Aorta (tissue), 5 donors: Measurements from ENCODE around the gene TGFBR3L. TPM values are rescaled to one million over a fixed set of nuclear protein-coding genes. Genes with fewer than 3 reads are reported as not detected.
A peak's percentile ranks its signal among the peaks of the same experiment; 100 is the strongest.
"Not testable (repeated sequence)": the region's sequence is repeated elsewhere in the genome, so short reads cannot be mapped to it uniquely, and the experiment has no call there.

Experiments used
- ATAC-seq: fragments of 200-7000 bp; cut with Tn5 transposase; one replicate; pipeline ENCODE4 v1.9.1; 2022; ENCODE audit warnings: moderate library complexity; ENCODE audit not compliant: low FRiP score
- DNase-seq, 2 donors: peaks; one replicate each; pipeline ENCODE4 v3.0.0-alpha.2; 2020
- H3K27ac ChIP-seq, 2 donors: one replicate each; pipeline ENCODE4 v1.5.1; 2013; ENCODE audit warnings: low read length in 2 of 2, mild to moderate bottlenecking in 2 of 2, moderate library complexity in 2 of 2, control low read depth in 1 of 2, inconsistent platforms in 1 of 2, low read depth in 1 of 2
- H3K27me3 ChIP-seq, 2 donors: one replicate each; pipeline ENCODE4 v1.6.1; 2013; ENCODE audit warnings: control low read depth in 1 of 2, low read length in 1 of 2, mild to moderate bottlenecking in 1 of 2, moderate library complexity in 1 of 2; ENCODE audit not compliant: insufficient read depth in 2 of 2, control insufficient read depth in 1 of 2
- H3K36me3 ChIP-seq, 2 donors: one replicate each; pipeline ENCODE4 v1.6.1; 2013; ENCODE audit warnings: control low read depth in 1 of 2, low read length in 1 of 2, mild to moderate bottlenecking in 1 of 2; ENCODE audit not compliant: insufficient read depth in 2 of 2, control insufficient read depth in 1 of 2
- H3K4me1 ChIP-seq, 2 donors: one replicate each; pipeline ENCODE4 v1.6.1; 2013; ENCODE audit warnings: low read length in 2 of 2, control low read depth in 1 of 2, mild to moderate bottlenecking in 1 of 2, moderate library complexity in 1 of 2; ENCODE audit not compliant: insufficient read depth in 2 of 2, control insufficient read depth in 1 of 2
- H3K4me3 ChIP-seq, 2 donors: one replicate each; pipeline ENCODE4 v1.5.1; 2013; ENCODE audit warnings: low read length in 2 of 2, control low read depth in 1 of 2, mild to moderate bottlenecking in 1 of 2
- H3K9me3 ChIP-seq: one replicate; pipeline ENCODE4 v1.6.1; 2013; ENCODE audit warnings: mild to moderate bottlenecking, low read length; ENCODE audit not compliant: control insufficient read depth
- WGBS, 2 donors: extraction: QIAGEN DNeasy Blood & Tissue Kit; methylation state at CpG; one replicate each; pipeline ENCODE4 v1.1.7; 2013; 5-methylcytosine and 5-hydroxymethylcytosine counted together
- intact Hi-C, 2 donors: fragments of 100-400 bp; cut with DNase I; formaldehyde crosslinking; loops; one replicate each; pipeline versions ENCODE4 v1.14.2 to v1.15.0; 2022
- polyA plus RNA-seq, 2 donors: library from polyadenylated mRNA; stranded (reverse); fragments of 200-250 nt; gene quantifications; one replicate each; pipeline ENCODE4 v1.2.3, GENCODE V29; 2013
- total RNA-seq, 2 donors: library from RNA; stranded (reverse); fragmentation: NEBNext Ultra II Directional; extraction: Animal tissue kit (Norgen Biotek cat#: 25700); gene quantifications; one replicate each; pipeline ENCODE4 v1.2.1, GENCODE V29; 2021
- donor health status: healthy with polysubstance abuse.
- donor health status: Bipolar disorder and iron deficiency.
- donor health status: DM: no; HTN: no; CAD: no.
- donor health status: DM: no; HTN: no; CAD: no.
- donor health status: DM: yes; HTN: yes; CAD: no.

TGFBR3L gene
- total and polyA plus RNA-seq, 4 donors: 0.84 to 1.5 TPM; not detected in 2

DNA sequence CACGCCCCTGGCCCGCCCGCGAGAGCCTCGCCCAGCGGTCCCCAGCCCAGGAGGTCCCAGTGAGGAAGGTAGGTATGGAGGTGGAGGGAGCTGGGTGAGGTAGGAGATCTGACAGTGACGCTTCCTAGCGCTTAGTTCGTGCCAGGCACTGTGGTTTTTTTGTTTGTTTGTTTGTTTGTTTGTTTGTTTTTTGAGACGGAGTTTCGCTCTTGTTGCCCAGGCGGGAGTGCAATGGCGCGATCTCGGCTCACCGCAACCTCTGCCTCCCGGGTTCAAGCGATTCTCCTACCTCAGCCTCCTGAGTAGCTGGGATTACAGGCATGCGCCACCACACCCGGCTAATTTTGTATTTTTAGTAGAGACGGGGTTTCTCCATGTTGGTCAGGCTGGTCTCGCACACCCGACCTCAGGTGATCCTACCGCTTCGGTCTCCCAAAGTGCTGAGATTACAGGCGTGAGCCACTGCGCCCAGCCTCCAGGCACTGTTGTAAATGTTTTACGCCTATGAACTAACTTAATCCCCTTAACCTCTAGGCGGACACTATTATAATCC lies 3.5 kb downstream of the TGFBR3L start:
- H3K36me3 ChIP-seq, H3K4me1 ChIP-seq, intact Hi-C loops, H3K27ac ChIP-seq, H3K27me3 ChIP-seq, ATAC-seq, H3K4me3 ChIP-seq, H3K9me3 ChIP-seq, DNase-seq: not testable (repeated sequence)
- WGBS, 2 donors: 30 to 33% methylated on average over 28 to 29 of the region's 29 CpGs

DNA sequence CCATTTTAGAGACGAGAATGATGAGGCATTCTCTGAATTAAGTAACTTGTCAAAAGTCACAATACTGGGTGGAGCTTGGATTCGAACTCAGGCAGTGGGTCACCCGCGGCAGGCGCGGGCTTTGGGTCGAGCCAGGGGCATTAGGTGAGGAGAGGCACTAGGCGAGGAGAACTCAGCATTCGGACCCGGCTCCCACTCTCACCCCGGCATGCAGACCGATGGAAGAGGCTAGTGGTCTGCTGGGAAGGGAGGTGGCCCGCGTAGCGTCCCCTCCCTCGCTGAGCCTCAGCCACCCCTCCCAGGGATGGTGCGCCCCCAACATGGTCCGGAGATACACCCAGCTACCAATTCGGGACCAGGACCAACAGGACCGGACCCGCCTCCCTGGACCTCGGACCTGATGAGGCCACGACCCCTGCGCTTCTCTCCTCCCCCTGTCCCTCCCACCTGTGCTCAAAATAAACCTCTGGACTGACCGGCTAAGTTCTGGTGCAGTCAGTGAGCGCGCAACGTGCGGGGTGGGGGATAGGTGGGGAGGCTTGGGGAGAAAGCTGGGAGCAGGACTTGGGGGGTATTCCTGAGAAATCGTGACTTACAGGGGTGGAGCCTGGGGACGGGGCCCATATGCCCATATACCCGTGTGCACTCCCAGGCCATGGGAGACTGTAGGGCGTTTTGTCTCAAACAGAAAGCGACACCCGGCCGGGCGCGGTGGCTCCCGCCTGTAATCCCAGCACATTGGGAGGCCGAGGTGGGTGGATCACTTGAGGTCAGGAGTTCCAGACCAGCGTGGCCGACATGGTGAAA lies 4.2 kb downstream of the TGFBR3L start:
- 46 to 48% methylated on average over 42 of the region's 42 CpGs for WGBS, 2 donors
- no peaks in the 10 kb centered on the region for H3K27me3 ChIP-seq
- ATAC-seq: no peak

DNA sequence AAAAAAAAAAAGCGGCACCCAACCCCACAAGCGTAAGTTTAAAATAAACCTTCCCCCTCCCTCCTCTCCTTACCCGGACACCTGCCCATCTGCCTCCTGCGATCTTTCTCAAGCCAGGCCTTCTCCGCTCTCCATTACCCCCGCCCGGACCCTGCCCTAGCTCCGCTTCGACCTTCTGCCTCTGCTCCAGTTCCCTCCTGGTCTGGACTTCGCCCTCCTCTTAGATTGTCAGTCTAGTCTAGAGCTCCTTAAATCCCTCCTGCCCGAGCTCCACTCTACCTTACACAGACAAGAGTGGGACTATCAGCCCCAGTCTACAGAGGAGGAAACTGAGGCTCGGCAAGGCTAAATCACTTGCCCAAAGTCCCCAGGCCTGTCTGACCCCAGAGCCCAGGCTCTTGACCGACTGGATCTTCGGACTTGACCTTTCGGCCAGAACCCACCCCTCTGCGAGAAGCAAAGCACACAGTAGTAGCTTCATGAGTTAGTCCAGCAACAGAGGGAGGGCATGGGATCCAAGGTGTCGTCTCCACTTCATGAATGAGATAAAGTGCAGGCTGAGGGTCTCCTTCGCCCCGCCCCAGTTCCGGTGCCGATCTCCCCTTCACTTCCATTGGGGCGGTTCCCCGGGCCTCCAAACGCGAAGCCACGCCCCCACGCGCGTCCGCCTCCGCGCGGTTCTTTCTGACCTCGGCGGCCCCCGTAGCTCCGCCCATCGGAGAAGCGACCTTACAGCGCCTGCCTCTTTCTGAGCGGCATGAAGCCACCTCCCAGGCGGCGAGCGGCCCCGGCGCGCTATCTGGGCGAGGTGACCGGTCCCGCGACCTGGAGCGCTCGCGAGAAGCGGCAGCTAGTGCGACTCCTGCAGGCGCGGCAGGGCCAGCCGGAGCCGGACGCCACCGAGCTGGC lies 5.2 kb downstream of the TGFBR3L start, which contains the start of gene SNAPC2:
TSS of gene SNAPC2 (plus strand) at position 729 of the 909 bp plus-strand sequence. CDS start at position 758, 29 bp downstream.
- H3K27ac ChIP-seq: peak within 1 kb of the TSS in 1 of 2 donors; percentile 72
- peak; percentile 88 for ATAC-seq
- no peaks in the 10 kb centered on the region for H3K9me3 ChIP-seq
- peak within 1 kb of the TSS; percentile 43 to 59 for H3K4me3 ChIP-seq
- WGBS, 2 donors: 8 to 9% methylated on average over 57 to 62 of the region's 62 CpGs
- intact Hi-C loops: loop anchor here in 1 of 2 donors (1.0 kb wide), 1 partner anchor 17 kb away; the partner anchor contains the start of gene MAP2K7
- peak; percentile 98 to 99 for DNase-seq
- no peaks in the 10 kb centered on the region for H3K27me3 ChIP-seq
- no peaks in the 10 kb centered on the region for H3K4me1 ChIP-seq
- no peaks in the 10 kb centered on the region for H3K36me3 ChIP-seq

More for the DNA sequence above, 4.2 kb downstream of the TGFBR3L start:
- intact Hi-C loops: no loop called here
- Histone ChIP-seq H3K27ac (no peak overlapping the region), H3K4me3 (no peak overlapping the region), H3K9me3 (no peaks in the 10 kb centered on the region), H3K36me3 (no peaks in the 10 kb centered on the region), H3K4me1 (no peaks in the 10 kb centered on the region)
- DNase-seq: peak; percentile 54 to 68

DNA sequence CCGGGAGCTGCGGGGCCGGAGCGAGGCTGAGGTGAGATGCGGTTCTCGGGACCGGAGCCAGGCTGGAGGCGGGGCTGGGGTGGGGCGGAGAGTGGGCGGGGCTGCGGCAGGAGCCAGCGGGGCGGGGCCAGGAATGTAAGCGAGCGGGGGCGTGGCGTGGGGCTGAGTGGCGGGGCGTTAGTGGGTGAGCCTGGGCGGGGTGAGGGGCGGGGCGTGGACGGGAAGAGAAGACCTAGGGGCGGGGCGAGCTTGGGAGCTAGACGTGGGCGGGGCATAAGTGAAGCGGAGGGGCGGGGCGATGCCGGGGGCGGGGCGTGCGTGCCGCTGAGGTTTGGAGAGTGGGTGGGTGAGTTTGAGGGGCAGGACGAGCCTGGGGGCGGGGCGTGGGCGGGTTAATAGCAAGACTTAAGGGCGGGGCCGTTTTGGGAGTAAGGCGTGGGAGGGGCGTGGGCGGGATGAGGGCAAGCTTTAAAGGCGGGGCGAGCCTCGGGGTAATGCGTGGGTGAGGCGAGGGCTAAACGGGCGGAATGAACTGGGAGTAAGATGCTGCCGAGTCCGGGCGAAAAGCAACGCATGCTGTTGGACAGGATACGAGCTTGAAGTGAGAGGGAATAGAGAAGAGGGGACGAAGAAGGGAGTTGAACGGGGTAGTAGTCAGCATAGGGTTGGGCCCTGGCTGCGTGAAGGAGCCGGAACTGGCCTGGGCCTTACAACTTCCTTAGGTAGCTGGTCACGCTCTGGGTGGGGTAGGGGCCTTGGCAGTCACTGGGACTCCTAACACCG lies 6.1 kb downstream of the TGFBR3L start:
- Histone ChIP-seq H3K36me3 (no peaks in the 10 kb centered on the region), H3K27me3 (no peaks in the 10 kb centered on the region), H3K27ac (peak overlapping the region in 1 of 2 donors; percentile 72), H3K4me1 (no peaks in the 10 kb centered on the region), H3K4me3 (peak overlapping the region; percentile 43 to 59), H3K9me3 (no peaks in the 10 kb centered on the region)
- DNase-seq (peak; percentile 99 to 100), ATAC-seq (peak; percentile 95)
- 1 to 2% methylated on average over 50 to 62 of the region's 62 CpGs for WGBS, 2 donors
- intact Hi-C loops: loop anchor here in 1 of 2 donors (1.0 kb wide), 1 partner anchor 17 kb away; the partner anchor contains the start of gene MAP2K7

DNA sequence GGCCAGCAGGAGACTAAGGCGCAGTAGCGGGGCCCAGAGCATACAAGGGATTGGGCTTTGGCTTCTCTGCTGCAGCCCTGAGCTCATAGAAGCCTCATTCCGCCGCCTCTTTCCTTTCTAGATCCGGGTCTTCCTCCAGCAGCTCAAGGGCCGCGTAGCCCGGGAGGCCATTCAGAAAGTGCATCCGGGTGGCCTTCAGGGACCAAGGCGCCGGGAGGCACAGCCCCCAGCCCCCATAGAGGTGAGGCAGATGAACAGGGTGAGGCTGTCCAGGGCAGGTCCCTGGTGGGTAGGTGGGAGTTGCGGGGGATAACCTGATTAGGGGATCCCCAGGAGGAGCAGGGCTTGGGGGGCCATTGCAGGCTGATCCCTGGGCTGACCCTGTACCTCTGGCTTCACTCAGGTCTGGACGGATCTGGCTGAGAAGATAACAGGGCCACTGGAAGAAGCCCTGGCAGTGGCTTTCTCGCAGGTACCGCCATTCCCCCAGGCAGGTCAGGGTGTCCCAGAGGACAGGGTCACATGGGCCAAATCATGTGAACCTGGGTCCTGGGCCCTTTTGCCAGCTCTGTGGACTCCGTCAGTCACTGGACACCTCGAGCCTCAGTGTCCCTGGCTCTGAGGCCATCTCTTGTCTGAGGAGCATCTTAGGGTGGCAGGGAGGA lies 6.8 kb downstream of the TGFBR3L start:
- ATAC-seq (no peak), DNase-seq (peak in 1 of 2 donors; percentile 70)
- no peaks in the 10 kb centered on the region for H3K4me1 ChIP-seq
- WGBS, 2 donors: 41 to 44% methylated on average over 17 of the region's 17 CpGs
- H3K9me3 ChIP-seq: no peaks in the 10 kb centered on the region
- peak overlapping the region in 1 of 2 donors; percentile 66 for H3K27ac ChIP-seq
- intact Hi-C loops: no loop called here
- no peaks in the 10 kb centered on the region for H3K36me3 ChIP-seq
- peak overlapping the region; percentile 20 to 29 for H3K4me3 ChIP-seq
- H3K27me3 ChIP-seq: no peaks in the 10 kb centered on the region

DNA sequence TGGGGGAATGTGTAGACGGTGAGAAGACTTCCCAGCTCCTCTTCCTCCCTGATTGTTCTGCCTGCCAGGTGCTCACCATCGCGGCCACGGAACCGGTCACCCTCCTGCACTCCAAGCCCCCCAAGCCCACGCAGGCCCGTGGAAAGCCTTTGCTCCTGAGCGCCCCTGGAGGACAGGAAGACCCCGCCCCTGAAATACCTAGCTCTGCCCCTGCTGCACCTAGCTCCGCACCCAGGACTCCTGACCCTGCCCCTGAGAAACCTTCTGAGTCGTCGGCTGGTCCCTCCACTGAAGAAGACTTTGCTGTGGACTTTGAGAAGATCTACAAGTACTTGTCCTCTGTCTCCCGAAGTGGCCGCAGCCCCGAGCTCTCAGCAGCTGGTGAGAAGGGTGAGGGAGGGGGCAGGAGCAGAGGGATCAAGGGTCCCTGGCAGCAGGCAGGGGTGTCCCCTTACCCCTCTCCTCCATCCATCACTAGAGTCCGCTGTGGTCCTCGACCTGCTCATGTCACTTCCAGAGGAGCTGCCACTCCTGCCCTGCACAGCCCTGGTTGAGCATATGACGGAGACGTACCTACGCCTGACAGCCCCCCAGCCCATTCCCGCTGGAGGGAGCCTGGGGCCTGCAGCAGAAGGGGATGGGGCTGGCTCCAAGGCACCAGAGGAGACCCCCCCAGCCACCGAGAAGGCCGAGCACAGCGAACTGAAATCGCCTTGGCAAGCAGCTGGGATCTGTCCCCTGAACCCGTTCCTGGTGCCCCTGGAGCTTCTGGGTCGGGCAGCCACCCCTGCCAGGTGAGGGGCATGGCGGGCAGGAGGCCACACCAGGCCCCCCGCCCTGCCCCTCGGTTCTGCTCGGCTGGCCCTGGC lies 7.6 kb downstream of the TGFBR3L start:
- Histone ChIP-seq H3K9me3 (no peaks in the 10 kb centered on the region), H3K4me3 (no peak overlapping the region), H3K4me1 (no peaks in the 10 kb centered on the region), H3K36me3 (no peaks in the 10 kb centered on the region), H3K27me3 (no peaks in the 10 kb centered on the region), H3K27ac (no peak overlapping the region)
- DNase-seq (peak in 1 of 2 donors; percentile 58), ATAC-seq (no peak)
- WGBS, 2 donors: 91 to 92% methylated on average over 31 of the region's 31 CpGs
- intact Hi-C loops: no loop called here

DNA sequence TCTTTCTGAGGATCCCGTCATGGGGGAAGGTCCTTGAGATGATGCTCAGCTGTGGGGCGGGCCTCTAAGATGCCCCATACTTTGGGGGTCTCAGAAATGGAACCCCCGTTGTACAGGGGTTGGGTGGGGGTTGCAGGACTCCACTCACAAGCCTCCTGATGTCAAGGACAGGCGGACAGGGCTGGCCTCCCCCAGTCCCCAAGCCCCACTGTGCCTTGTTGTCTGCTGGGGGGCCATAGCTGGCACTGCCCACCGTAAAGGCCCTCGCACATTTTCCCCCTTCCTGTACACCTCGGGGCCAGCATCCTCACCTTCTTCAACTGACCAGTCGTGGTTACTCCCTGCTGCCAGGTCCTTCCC lies 8.2 kb downstream of the TGFBR3L start:
- intact Hi-C loops: no loop called here
- no peak overlapping the region for H3K27ac ChIP-seq
- no peaks in the 10 kb centered on the region for H3K9me3 ChIP-seq
- ATAC-seq (no peak), DNase-seq (peak in 1 of 2 donors; percentile 43)
- no peaks in the 10 kb centered on the region for H3K27me3 ChIP-seq
- H3K36me3 ChIP-seq: no peaks in the 10 kb centered on the region
- 89% methylated on average over 8 of the region's 8 CpGs for WGBS, 2 donors
- H3K4me1 ChIP-seq: no peaks in the 10 kb centered on the region
- H3K4me3 ChIP-seq: no peak overlapping the region
